HuH-7 (cell line): ENCODE data around the gene MCM8.

Source experiments
- DNase-seq: peaks from one replicate; pipeline ENCODE4 v3.0.0; 2011; ENCODE audit warnings: low spot score

MCM8 gene

DNA sequence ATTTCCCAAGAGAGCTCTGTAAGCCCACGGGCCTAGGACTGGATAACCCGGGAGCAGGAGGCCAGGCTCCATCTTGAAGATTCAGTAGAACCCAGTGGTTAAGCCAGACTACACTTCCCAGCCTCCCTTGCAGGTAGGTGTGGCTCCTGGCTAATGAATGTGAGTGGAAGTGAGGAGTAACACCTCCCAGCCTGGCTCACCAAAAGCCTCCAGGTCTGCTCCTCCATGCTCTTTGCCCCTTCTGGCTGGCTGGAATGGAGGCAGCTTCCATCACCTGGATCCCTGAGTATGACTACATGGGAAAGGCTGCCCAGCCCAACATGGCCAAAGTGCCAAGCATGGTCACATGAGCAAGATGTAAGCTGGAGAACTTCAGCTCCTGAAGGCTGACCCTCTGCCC is 93.7 kb downstream of the MCM8 start:
- no peak for DNase-seq

DNA sequence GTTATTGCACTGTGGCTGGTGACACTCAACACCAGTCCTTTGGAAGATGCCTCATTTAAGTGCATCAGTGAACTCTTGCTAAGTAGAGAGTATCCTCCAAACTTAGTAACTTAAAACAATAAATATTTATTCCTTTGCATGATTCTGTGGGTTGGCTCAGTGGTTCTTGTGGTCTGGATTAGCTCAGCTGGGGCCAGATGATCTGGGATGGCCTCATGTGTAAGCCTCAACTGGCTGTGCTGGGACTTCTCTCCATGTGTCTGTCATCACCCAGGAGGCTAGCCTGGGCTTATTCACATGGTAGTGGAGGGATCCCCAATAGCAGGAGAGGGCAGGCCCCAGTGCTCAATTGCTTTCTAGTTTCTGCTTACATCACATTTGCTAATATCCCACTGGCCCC is 95.1 kb downstream of the MCM8 start:
- DNase-seq = no peak

DNA sequence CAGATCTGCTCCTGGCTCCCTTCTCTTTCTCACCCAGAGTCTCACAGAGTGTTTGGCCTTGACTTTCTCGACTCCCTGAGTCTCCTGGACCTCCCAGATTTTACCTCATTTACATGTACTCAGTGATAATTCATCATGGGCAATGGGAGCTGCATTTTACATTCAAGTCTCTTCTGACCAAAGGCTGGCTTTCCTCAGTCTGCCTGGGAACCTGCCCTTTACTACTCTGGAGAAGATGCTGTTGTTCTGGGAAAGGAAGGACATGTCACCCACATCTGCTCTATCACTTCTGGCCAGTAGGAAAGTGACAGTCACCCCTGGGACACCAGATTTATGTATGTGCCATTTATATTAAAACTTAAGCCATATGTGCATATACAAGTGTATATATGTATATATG is 96.0 kb downstream of the MCM8 start:
- DNase-seq = no peak

DNA sequence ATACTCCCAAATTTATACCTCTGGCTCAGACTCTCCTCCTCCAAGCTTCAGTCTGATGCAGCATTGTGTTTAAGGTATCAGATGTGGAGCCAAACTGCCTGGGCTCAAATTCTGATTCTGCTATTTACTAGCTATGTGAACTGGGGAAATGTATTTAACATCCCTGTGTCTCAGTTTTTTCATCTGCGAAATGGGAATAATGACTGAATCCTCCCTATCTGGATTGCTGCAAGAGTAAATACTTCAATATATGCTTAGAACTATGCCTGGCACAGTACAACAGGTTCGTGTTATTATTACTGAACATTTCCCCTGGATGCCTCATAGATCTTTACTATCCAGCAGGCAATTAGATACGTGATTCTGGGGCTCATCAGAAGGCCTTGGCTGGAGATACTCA is 97.9 kb downstream of the MCM8 start:
- DNase-seq = no peak
